NCI-H1092 (cell line): ENCODE data around the gene DPYD.
A peak's percentile ranks its signal among the peaks of the same experiment; 100 is the strongest.

Source experiments
- DNase-seq: peaks from one replicate; lab custom pipeline; 2025; lab: John Stamatoyannopoulos, UW

The DPYD gene

DNA sequence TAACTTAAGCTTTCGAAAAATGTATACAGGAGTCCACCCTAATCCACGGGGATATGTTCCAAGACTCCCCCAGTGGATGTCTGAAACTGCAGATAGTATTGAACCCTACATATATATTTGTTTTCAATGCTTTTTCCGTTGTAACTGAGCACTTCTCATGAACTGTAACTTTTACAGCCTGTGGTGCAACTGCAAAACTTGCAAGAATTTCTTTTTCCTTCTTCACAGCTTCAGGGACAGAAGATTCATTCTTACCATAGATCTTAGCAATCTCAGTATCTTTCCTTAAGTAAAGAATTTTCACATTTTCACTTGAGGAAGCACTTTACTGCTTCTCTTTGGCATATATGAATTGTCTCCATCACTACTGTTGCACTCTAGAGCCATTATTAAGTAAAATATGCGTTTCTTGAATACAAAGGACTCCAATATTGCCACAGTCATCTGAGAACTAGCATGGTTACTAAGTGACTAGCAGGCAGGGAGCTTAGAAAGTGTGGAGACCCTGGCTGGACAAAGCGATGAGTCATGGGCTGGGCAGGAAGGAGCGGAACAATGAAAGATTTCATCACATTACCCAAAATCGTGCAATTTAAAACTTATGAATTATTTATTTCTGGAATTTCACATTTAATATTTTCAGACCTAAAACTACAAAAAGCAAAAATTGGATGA is 14.1 kb downstream of the DPYD start:
- DNase-seq: no peak

DNA sequence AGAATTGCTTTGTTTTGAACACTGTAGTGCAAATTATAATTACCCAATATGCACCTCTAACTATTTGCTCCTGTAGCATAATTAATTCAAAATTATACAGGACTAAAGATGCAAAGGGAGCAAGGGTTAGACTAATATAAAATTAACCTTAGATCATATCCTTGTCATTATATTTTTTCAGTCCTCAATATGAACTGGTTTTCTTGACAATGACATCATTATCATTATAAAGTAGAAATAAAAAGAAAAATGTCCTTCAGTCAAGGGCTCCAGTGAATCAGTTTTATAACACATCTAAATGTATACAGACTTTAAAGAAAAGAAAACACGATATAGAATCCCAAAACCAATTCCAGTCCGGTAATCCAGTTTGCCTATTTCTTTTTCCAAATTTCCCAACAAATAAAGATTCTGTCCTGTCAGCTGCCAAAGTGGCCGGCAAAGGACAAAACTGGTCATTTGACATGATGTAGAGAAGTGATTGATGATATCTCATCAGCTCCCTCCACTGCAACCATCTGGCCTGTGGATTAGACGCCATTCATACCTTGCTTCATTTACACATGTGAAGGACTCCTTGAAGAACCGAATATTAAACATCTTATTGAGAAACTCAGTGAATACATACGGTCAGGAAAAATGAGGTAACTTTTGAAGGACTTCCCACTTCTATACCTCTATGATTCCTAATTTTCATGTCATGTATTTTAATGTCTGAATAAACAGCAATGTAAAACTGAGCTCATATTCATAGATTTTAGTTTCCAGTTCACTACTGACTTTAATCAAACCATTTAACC is 15.5 kb downstream of the DPYD start:
- no peak for DNase-seq

DNA sequence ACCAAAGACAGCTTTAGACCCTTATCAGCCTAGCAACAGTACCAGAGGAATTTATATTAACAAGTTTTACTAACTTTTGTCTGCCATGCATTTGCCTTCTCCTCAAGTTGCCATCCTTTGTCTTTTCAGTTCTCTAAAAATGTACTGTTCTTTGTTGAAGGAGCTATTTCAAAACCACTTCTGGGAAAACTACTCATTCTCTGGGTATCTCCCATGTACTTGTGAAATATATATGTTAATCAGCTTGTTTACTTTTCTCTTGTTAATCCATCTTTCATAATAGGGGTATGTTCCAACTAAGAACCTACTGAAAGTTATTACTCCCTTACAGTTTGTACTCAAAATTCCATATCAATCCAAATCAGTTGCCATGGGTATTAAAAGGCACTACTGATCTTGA is 16.3 kb downstream of the DPYD start:
- DNase-seq: no peak

DNA sequence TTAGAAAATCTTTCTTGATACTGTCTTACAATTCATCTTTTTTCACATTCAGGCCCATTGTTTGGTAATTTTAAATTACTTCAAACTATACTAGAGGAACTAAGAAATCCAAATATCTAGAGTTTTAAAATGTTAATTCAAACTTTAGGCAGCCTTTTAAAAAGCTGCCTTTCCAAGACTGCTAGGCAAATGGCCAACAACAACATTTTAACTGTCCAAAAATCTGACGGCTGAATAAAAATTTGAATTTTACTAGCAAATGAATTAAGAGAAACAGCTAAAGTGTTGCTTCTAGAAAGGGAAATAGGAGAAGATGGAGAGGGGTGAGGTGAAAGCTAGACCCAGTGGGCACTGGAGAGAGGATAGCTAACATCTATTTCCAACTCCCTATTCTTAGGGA is 17.2 kb downstream of the DPYD start:
- no peak for DNase-seq

DNA sequence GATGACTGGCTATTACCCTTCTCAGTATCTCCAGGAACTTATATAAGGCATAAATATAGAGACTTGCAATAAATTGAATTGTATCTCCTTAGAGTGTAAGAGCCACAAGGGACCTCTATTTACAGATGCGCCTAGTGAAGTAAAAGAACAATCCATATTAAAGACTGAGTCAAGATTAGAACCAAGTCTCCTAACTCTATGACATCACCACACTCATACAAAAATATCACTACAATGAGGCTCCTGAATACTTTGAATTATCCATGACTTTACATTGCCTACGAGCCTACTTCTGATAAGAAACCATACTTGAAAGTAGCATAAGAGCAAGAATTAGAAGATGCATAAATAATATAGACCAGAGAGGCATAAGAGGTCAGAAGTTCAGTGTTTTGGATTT is 18.8 kb downstream of the DPYD start:
- no peak for DNase-seq

DNA sequence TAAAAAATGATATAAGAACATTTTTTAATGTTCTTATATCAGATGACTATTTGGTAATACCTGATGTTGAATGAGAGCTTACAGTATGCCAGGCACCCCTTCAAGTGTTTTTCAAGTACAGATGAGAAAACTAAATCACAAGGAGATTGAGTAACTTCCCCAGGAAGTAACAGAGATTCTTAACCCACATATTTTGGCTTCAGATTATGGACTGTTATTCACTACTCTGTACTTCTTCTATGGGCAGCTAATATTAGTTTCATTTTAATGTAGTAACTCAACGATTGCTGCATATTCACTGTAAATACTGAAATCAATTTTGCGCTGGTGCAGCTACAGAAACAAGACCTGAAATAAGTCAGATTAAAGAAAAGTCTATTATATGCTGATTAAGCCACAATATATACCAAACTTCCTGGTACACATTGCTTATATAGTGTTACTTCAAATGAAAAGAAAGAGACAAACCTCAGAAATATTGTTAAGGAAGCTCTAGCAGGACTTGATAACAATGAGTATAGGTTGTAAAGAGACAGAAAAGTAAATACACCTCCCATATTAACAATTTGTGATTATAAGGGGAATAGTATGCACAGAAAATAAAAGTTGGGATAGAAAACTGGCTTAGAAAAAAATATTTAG is 19.7 kb downstream of the DPYD start:
- no peak for DNase-seq

DNA sequence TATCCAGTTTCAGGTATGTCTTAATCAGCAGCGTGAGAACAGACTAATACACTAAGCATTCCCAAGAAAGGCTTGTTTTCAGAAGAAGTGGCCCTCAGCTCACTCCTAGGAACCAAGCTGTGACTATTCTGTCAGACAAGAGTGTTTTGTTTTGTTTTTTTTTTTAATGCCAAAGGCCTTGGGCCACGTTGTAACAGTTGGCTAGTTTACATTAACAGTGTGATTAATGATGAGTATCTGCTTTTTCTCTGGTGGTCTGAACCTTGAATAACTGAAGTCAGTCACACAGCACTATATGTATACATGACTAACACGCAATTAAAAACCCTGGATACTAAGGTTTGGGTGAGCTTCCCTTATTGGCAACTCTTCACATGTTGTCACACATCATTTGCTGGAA is 21.9 kb downstream of the DPYD start:
- no peak for DNase-seq

DNA sequence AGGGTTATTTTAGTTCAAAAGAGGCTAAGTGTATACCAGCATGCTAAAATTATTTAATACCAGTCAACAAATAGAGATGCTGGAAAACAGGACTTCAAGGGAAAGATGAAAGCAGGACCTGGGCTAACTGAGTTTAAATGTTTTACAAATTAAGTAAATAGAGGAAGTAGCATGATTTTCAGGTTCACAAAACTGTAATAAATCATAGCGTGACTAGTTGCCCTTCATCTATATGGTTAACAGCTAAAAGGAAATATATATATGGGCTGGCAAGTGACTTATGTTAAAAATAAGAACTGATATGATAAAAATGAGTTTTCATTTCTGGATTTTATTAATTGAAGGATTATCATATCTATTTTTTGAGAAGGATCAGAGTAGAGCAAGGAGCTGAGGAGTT is 25.6 kb downstream of the DPYD start:
- DNase-seq: no peak

DNA sequence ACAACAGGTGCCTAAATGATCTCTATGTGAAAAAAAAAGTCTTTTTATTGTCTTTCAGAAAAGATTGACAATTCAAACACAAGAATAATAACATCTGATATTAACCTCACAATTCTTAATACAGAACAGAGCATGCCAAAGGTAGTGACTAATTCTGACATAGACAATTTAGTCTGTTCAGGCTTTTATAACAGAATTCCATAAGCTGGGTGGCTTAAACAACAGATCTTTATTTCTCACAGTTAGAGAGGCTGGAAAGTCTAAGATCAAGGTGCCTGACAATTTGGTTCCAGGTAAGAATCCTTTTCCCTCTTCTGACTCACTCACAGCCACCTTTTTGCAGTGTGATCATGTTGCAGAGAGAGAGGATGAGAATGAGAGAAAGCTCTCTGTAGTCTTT is 27.0 kb downstream of the DPYD start:
- no peak for DNase-seq

DNA sequence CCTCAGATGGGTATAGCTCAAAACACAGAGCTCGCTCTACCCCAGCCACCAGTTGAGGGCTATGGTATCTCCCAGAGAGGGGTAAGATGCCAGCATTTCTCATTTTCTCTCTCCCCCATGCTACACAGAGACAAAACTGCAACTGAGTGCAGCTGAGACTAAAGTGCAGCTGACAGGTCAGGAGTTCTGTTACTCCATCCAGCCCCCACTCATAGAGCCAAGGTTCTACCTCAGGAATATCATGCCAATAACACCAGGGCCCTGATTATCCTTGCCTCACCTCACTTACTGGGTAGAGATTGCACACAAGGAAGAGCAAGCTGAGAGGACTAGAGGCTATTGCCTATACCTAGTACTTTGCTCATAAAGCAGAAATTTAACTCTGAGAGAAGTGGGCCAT is 34.6 kb downstream of the DPYD start:
- DNase-seq: no peak

DNA sequence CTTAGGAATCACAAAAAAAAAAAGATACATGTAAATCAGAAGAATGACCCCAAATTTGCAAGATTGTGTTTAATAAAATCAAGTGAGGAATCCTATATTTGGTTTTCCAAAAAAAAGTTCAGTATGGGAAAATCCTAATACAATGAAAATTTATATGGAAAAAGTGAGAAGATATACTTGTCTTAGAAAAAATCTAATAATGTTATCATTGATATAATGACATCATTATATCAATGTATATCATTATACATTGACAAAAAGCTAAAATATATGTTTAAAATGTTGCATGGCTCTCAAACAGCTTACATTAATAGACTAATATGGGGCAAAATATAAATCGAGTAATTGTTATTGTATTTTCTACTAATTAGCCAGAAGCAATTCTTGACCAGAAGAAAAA is 37.0 kb downstream of the DPYD start:
- no peak for DNase-seq

DNA sequence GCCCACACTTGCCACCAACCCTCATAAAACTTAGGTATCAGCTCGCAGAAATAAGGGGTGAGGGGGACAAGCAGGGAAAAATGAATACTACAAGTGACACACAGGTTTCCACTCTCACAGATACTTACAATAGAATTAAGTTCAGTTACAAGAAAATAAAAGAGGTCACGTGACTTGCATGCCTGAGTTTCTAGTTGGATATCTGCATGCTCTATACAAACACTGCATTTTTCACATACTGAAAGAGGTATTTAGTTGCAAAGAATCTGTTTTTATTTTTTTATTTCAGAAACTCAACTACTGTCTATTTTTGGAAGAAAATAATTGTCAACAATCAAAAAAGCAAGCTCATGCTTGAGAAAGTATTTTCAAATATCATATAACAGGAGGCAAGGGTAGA is 43.5 kb downstream of the DPYD start:
- DNase-seq: no peak

DNA sequence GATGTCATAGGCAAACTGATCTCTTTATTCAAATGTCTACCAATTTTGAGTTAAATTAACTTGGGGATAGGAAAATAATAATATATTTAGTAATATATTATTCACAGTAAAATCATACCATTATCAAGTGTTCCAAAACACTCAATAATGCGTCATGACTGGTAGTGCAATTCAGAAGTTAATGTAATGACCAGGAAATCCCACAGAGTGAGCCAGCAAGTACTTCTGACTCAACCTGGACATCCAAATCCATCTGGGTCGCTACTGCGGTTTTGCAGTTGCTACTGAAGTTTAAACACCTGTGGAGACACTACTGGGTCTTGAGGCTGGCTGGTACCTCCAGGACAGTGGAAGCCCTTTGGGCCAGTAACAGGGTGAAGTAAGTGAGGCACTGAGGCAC is 44.8 kb downstream of the DPYD start:
- DNase-seq: no peak

DNA sequence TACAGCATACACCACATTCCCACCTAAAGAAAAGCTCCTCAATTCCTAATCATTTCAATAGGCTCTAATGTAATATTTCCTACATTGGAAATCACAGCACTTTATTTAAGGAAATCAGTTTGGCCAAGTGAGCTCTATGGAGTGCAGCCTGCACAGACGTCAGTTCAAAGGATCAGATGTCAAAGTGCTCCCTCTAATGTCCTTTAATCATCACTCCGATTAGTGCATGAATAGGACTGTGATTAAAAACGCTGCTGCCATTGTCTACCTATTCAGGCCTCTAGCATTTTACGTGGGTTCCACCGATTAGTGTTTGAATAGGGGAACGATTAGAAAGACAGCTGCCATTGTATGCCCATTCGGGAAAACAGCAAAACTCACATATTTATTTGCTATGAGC is 50.2 kb downstream of the DPYD start:
- DNase-seq: peak; percentile 10

DNA sequence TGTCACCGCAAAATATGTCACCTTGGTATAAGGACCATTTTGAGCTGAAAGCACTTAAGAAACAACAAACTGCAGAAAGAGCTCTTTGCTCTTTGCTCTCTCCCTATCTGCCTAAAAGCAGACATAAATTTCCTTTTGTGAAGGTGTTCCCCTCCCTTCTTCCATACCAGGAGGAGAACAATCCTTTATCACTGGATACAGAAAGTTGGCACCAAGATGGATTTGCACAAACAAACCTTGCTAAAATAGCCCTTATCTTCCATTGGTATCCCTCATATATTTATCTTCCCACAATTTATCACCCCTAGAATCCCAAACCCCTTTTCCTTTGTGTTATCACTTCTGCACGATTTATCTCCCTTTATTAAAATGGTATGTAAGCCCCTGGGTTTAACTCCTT is 51.4 kb downstream of the DPYD start:
- DNase-seq: no peak

DNA sequence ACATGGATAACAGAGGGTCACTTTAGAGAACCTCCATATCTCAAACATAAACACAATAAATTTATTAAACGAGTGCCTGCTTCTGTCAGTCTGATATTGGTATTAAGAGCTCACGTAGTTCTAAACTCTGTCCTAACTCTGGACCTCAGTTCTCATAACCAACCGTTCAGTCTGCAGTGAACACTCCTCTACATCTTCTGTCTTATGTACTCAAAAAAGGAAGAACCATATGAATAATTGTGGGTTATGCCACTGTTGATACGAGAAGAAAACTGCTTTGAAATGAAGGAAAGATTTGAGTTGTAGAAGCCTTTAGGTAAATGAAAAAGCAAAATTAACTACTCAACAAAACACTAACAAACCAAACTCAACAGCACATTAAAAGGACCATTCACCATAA is 53.7 kb downstream of the DPYD start:
- DNase-seq: no peak

DNA sequence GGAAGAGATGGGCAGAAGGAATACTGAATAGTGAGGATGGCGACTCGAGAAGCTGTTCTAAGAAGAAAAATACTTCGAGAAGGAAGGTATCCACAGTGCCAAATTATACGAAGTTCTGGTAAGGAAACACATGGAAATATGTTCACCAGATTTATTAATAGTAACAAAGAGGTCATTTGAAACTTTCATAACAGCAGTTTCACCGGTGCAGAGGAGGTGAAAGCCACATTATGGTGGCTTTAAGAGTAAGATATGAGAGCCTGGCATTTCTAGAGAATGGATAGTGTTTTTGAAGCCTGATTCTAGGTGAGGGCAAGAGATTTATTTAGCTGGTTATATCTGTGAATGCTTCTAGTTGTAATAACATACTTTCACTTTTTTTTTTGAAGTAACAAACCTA is 56.2 kb downstream of the DPYD start:
- no peak for DNase-seq

DNA sequence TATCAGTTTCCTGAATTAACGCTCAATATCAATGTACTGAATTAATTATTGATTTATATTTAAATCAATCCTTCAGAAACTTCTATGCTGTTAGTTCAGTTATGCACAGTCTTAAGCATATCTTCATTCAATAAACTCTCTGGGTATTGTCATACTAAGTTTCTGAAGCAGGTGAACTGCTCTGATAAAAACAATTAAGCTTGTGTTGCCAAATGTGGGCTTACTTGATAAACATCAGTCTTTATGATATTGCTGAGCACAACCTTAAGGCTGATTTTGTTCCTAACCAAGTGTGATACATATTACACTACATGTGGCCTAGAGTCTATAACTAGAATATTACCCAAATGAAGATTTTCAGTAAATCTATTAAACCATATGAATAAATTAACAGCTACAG is 67.6 kb downstream of the DPYD start:
- DNase-seq: no peak

DNA sequence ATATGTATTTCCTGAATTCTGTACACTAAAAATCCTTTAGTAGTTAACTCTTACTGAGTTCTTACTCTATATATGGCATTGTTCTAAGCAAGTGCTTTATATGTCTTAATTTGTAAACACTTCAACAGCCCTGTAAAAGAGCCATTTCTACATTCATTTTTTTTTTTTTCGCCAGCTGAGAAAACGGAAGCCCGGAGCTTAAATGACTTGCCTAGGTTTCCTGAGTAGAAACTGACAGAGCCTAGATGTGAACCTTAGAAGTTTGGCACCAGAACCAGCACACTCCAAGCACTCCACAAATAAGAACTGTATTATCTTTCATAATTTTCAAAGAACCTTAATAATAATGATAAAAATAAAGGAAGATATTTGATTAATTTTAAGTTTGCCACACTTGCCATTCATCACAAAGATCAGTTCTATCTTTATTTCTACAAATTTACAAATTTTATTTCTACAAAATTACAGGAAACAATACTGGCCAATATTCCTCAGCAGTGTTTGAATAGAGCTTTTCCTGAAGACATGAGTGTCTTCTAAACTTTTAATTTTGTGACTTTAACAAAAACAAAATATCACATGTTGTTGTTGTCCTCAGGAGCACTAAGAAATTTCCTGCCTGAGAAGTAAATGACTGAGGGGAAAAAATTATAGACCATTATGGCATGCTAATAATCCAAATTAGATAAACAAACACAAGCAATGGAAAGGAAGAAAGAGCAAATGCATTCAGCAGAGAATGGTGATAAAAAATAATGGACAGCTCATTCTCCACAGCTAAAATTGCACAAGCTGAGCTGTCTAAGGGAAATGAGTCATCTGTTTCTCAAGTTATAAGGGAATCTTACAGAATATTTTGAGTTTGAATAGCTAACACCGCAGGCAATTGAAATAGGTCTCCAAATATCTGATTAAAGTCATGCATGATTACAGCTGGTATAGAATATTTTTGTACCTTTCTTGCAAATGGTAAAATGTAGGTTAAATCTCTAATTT is 71.2 kb downstream of the DPYD start:
- no peak for DNase-seq

DNA sequence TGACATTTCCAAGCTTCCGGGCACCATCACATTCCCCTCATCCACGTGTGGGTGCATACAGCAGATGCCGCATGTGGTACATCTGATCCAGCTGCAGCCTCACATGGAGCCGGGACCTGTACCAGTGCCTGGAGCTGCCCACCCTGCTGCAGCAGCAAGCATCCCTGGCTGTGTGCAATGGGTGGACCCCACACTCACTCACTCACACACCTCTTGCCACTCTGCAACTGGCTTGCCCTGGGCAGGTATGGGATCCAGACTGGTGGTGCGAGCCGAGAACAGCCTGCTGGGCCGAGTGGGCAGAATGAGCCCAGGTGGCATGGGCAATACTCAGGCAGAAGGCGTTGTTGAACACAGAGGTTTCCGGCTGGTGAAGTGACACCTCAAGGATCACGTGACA is 75.0 kb downstream of the DPYD start:
- no peak for DNase-seq

DNA sequence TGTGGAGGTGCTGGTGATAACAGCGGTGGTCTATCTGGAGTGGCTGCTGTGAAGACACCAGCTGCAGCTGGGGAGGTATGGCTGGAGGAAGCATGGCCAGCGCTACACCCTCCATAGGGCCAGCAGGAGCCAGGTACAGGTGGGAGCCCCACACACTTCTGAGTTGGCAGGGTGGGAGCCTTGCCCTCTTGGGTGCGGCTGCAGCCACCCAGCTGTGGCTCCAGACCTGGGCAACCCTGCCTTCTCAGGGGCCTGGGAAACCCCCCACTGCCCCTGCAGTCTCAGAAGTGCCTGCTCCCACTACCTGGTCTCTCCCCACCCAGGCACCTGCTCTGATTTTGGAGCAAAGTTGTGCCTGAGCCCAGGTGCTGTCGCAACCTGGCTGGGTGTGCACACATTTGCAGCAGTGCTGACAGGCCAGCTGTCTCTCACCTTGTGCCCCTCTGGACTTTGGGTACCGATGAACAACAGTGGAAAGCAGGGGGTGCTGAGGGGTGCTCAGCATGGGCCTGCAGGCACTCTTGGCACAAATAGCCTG is 76.2 kb downstream of the DPYD start:
- no peak for DNase-seq

DNA sequence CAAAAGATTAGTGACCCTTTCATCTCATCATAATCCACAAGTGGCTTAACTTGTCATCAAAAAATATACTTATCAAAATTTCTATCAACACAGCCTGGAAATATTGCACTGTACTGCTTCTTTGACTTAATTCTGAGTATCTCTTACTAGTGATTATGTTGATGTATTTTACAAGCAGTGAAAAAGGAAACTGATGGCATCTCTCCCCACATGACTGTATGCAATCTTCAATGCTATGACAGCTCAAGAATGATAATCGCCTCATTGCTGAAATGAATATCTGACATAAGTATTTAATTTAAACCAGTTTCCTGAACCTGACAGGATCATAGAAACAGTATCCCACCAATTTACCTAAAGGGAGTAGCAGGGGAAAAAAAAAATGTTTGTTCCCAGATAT is 79.5 kb downstream of the DPYD start:
- no peak for DNase-seq
